GM12878 (cell line): ENCODE data around the gene ZSCAN10.

Experiments
- ASH2L ChIP-seq: fragments of 300-600, 200-600 bp; sonication (generic); IDR thresholded peaks from 2 replicates; pipeline ENCODE4 v1.6.1; 2017; ENCODE audit warnings: low read depth, mild to moderate bottlenecking, borderline replicate concordance
- ATF7 ChIP-seq: fragments of 450-650 bp; IDR thresholded peaks from 2 replicates; pipeline ENCODE4 v1.6.1; 2016; ENCODE audit warnings: low read depth, mild to moderate bottlenecking
- CBX3 ChIP-seq: fragments of 200-600 bp; sonication (generic); IDR thresholded peaks from 2 replicates; pipeline ENCODE4 v1.6.1; 2016; ENCODE audit warnings: low read depth, borderline replicate concordance
- CEBPB ChIP-seq, 2 experiments: fragments of 150-350 bp in 1 of 2; IDR thresholded peaks; 2 replicates each; pipeline ENCODE4 v1.6.1; 2012 to 2014; ENCODE audit warnings: low read depth in 2 of 2, low read length in 2 of 2, borderline replicate concordance in 1 of 2, inconsistent platforms in 1 of 2
- CUX1 ChIP-seq: IDR thresholded peaks from 2 replicates; pipeline ENCODE4 v1.6.1; 2012; ENCODE audit warnings: improper control_type of control experiment, low read depth, low read length; ENCODE audit not compliant: insufficient replicate concordance
- DPF2 ChIP-seq: fragments of 450-650 bp; IDR thresholded peaks from 2 replicates; pipeline ENCODE4 v1.6.1; 2017; ENCODE audit warnings: mild to moderate bottlenecking
- EZH2 ChIP-seq: IDR thresholded peaks from 2 replicates; pipeline ENCODE4 v1.6.1; 2012; ENCODE audit warnings: low read depth, mild to moderate bottlenecking, control low read depth, inconsistent platforms, low read length, borderline replicate concordance; ENCODE audit not compliant: control insufficient read depth
- TBL1XR1 ChIP-seq: IDR thresholded peaks from 2 replicates; pipeline ENCODE4 v1.6.1; 2012; ENCODE audit warnings: low read depth, low read length, improper control_type of control experiment
- ZBTB40 ChIP-seq: fragments of 450-650 bp; IDR thresholded peaks from 2 replicates; pipeline ENCODE4 v1.6.1; 2016; ENCODE audit warnings: mild to moderate bottlenecking, moderate library complexity, borderline replicate concordance
- TF ChIP-seq, protein P1 (sequence below), 3 experiments: IDR thresholded peaks in 2 of 3; conservative IDR thresholded peaks in 1 of 3; 2 replicates each; pipeline ENCODE4 v1.5.1; 2011; ENCODE audit warnings: low read depth in 3 of 3, low read length in 3 of 3, mild to moderate bottlenecking in 3 of 3, control low read depth in 2 of 3, moderate library complexity in 2 of 3, inconsistent platforms in 1 of 3, mixed read lengths in 1 of 3; ENCODE audit not compliant: control insufficient read depth in 2 of 3, insufficient read depth in 1 of 3; ENCODE audit errors: extremely low read depth in 1 of 3

DNA sequence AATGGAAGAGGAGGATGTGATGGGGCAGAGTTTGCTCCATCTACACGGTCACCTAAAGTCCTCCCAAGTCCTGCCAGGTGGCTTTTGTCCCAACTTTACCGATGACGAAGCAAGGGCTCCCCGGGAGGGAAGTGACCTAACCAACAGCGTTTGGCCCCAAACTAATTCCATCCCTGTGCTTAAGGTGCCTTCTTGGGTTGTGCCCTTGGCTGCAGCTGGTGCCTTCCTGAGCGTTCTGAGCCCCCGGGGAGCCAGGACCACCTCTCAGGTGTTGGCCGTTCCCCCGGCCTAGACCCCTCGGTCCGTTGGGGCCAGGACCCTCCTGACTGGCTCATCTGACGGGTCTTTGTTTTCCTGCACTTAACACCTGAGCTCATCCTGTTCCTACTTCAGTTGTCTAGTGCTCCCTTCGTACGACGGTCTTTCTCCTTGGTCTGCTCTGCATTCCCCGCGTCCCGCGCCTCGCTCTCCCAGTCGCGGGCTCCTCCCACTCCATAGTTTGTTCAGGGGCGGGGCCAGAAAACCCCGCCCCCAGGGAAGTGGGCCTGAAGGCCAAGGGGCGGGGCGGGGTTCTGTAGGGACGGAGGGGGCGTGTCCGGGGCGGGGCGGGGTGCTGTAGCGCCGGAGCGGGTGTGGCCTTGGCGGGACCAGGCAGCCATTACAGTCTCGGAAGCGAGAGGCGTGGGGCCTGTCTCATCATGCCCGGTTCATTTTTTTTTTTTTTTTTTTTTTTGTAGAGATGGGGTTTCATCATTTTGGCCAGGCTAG lies 822 bp upstream of the ZSCAN10 start:
- TF ChIP-seq, protein P1, sequence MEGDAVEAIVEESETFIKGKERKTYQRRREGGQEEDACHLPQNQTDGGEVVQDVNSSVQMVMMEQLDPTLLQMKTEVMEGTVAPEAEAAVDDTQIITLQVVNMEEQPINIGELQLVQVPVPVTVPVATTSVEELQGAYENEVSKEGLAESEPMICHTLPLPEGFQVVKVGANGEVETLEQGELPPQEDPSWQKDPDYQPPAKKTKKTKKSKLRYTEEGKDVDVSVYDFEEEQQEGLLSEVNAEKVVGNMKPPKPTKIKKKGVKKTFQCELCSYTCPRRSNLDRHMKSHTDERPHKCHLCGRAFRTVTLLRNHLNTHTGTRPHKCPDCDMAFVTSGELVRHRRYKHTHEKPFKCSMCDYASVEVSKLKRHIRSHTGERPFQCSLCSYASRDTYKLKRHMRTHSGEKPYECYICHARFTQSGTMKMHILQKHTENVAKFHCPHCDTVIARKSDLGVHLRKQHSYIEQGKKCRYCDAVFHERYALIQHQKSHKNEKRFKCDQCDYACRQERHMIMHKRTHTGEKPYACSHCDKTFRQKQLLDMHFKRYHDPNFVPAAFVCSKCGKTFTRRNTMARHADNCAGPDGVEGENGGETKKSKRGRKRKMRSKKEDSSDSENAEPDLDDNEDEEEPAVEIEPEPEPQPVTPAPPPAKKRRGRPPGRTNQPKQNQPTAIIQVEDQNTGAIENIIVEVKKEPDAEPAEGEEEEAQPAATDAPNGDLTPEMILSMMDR (IDR thresholded peaks at IDR 0.05 in 2 of 3, conservative IDR thresholded peaks at IDR 0.05 in 1 of 3; ENCODE audit: control insufficient read depth in 2 of 3, extremely low read depth in 1 of 3, insufficient read depth in 1 of 3, low read depth in 3 of 3, low read length in 3 of 3), result no peak
- TF ChIP-seq DPF2 (no peak), CEBPB (IDR thresholded peaks at IDR 0.05; ENCODE audit: borderline replicate concordance in 1 of 2, low read depth in 2 of 2, low read length in 2 of 2) (no peak), ZBTB40 (no peak), CUX1 (no peak), ASH2L (no peak), EZH2 (no peak), ATF7 (no peak), TBL1XR1 (no peak), CBX3 (no peak)
